Small intestine (tissue), 7 donors: ENCODE results near the gene AMBRA1. TPM values are rescaled to one million over a fixed set of nuclear protein-coding genes. Genes with fewer than 3 reads are reported as not detected.
A peak's percentile ranks its signal among the peaks of the same experiment; 100 is the strongest.
"Not testable (repeated sequence)": the region's sequence is repeated elsewhere in the genome, so short reads cannot be mapped to it uniquely, and the experiment has no call there.

Experiments
- DNase-seq, 2 donors: peaks; one replicate each; pipeline versions ENCODE4 v3.0.0 to v3.0.0-alpha.2; 2013
- FAIRE-seq: peaks from 2 replicates; lab custom pipeline; 2012; peaks lifted over from hg19 to GRCh38; lab: Jason Lieb, UNC
- H3K27ac ChIP-seq, 3 donors: one replicate each; pipeline ENCODE4 v1.5.1; 2013; ENCODE audit warnings: low read length in 2 of 3, mild to moderate bottlenecking in 2 of 3, control low read depth in 1 of 3, inconsistent platforms in 1 of 3, low read depth in 1 of 3, moderate library complexity in 1 of 3
- H3K27me3 ChIP-seq, 3 donors: one replicate each; pipeline ENCODE4 v1.6.1; 2013; ENCODE audit warnings: low read length in 3 of 3, inconsistent platforms in 1 of 3; ENCODE audit not compliant: control insufficient read depth in 3 of 3, insufficient read depth in 3 of 3
- H3K36me3 ChIP-seq, 3 donors: one replicate each; pipeline ENCODE4 v1.6.1; 2013; ENCODE audit warnings: low read length in 3 of 3, inconsistent platforms in 1 of 3, low read depth in 1 of 3, mild to moderate bottlenecking in 1 of 3, moderate library complexity in 1 of 3; ENCODE audit not compliant: control insufficient read depth in 3 of 3, insufficient read depth in 2 of 3
- H3K4me1 ChIP-seq, 3 donors: one replicate each; pipeline ENCODE4 v1.6.1; 2013; ENCODE audit warnings: low read length in 2 of 3, inconsistent platforms in 1 of 3, low read depth in 1 of 3, mild to moderate bottlenecking in 1 of 3, moderate library complexity in 1 of 3; ENCODE audit not compliant: control insufficient read depth in 3 of 3, insufficient read depth in 2 of 3
- H3K4me3 ChIP-seq, 3 donors: one replicate each; pipeline ENCODE4 v1.5.1; 2013; ENCODE audit warnings: low read length in 3 of 3, control low read depth in 1 of 3, inconsistent platforms in 1 of 3, low read depth in 1 of 3, mild to moderate bottlenecking in 1 of 3, moderate library complexity in 1 of 3
- H3K9me3 ChIP-seq, 2 donors: one replicate each; pipeline ENCODE4 v1.6.1; 2013; ENCODE audit warnings: low read depth in 1 of 2, low read length in 1 of 2; ENCODE audit not compliant: control insufficient read depth in 2 of 2, insufficient read depth in 1 of 2
- WGBS, 3 donors: extraction: QIAGEN DNeasy Blood & Tissue Kit; methylation state at CpG; one replicate each; pipeline ENCODE4 v1.1.7; 2013; 5-methylcytosine and 5-hydroxymethylcytosine counted together
- polyA plus RNA-seq, 4 donors: library from polyadenylated mRNA; stranded (reverse) in 3 of 4; unstranded in 1 of 4; fragments of 200-250 nt in 3 of 4; fragments of 120-200 nt in 1 of 4; gene quantifications; one replicate each; pipeline versions ENCODE4 v1.2.1 to v1.2.3, GENCODE V29; 2013
- donor health status: healthy with polysubstance abuse.
- donor health status: control.
- donor health status: control.
- donor health status: Bipolar disorder and iron deficiency.
- donor health status: healthy.

AMBRA1 gene
- polyA plus RNA-seq, 4 donors, result 7.8 to 22.2 (median 12.6) TPM

GRCh38 chr11:46521961-46522681 is 71.7 kb downstream of the AMBRA1 start:
- peak overlapping the region in 1 of 3 donors; percentile 27 for H3K27ac ChIP-seq
- FAIRE-seq (no peak), DNase-seq (no peak)
- peaks cover 0 to 3% of the 10 kb centered on the region in 2 donors for H3K9me3 ChIP-seq
- H3K27me3 ChIP-seq, result no peaks in the 10 kb centered on the region
- H3K36me3 ChIP-seq, result peaks cover 0 to 16% (median 0%) of the 10 kb centered on the region in 3 donors
- H3K4me3 ChIP-seq, result no peak overlapping the region
- WGBS, 3 donors, result 72 to 93% (median 90%) methylated on average over 4 of the region's 4 CpGs
- peaks cover 5 to 43% (median 7%) of the 10 kb centered on the region in 3 donors for H3K4me1 ChIP-seq

- WGBS, 3 donors, result 92 to 95% (median 95%) methylated on average over 8 of the region's 8 CpGs
- DNase-seq, result no peak
- Histone ChIP-seq H3K27ac (peak overlapping the region in 1 of 3 donors; percentile 30), H3K4me1 (peaks cover 5 to 35% (median 5%) of the 10 kb centered on the region in 3 donors), H3K4me3 (no peak overlapping the region), H3K27me3 (no peaks in the 10 kb centered on the region), H3K36me3 (peaks cover 0 to 16% (median 0%) of the 10 kb centered on the region in 3 donors), H3K9me3 (peaks cover 0 to 1% of the 10 kb centered on the region in 2 donors)
- FAIRE-seq, result no peak
Observed at GRCh38 chr11:46520971-46521745, 72.7 kb downstream of the AMBRA1 start.

GRCh38 chr11:46519351-46519750 is 74.5 kb downstream of the AMBRA1 start:
- H3K36me3 ChIP-seq, result peaks cover 0 to 5% (median 0%) of the 10 kb centered on the region in 3 donors
- H3K27me3 ChIP-seq, result no peaks in the 10 kb centered on the region
- no peak for DNase-seq
- H3K4me3 ChIP-seq, result no peak overlapping the region
- 28 to 63% (median 56%) methylated on average over 3 of the region's 3 CpGs for WGBS, 3 donors
- peaks cover 5 to 33% (median 5%) of the 10 kb centered on the region in 3 donors for H3K4me1 ChIP-seq
- H3K9me3 ChIP-seq, result no peaks in the 10 kb centered on the region
- no peak for FAIRE-seq
- H3K27ac ChIP-seq, result no peak overlapping the region

- not testable (repeated sequence) for H3K27ac ChIP-seq, FAIRE-seq, H3K9me3 ChIP-seq, H3K27me3 ChIP-seq, H3K4me3 ChIP-seq, H3K36me3 ChIP-seq, DNase-seq
- 91 to 94% (median 91%) methylated on average over 7 of the region's 7 CpGs for whole genome bisulfite sequencing, 3 donors
- H3K4me1 ChIP-seq, result peaks cover 5 to 29% (median 8%) of the 10 kb centered on the region in 3 donors
Observed at GRCh38 chr11:46518928-46519327, 74.9 kb downstream of the AMBRA1 start.

GRCh38 chr11:46514370-46514769 is 79.5 kb downstream of the AMBRA1 start:
- Histone ChIP-seq H3K9me3 (no peaks in the 10 kb centered on the region), H3K27me3 (no peaks in the 10 kb centered on the region), H3K27ac (no peak overlapping the region), H3K4me1 (peaks cover 2 to 5% (median 5%) of the 10 kb centered on the region in 3 donors), H3K4me3 (no peak overlapping the region), H3K36me3 (peaks cover 0 to 2% (median 0%) of the 10 kb centered on the region in 3 donors)
- FAIRE-seq, result no peak
- DNase-seq, result no peak
- WGBS, 3 donors, result 95 to 100% (median 95%) methylated on average over 1 of the region's 1 CpG

- 64 to 70% (median 65%) methylated on average over 3 of the region's 3 CpGs for WGBS, 3 donors
- Histone ChIP-seq H3K27me3 (no peaks in the 10 kb centered on the region), H3K4me1 (peaks cover 2 to 5% (median 3%) of the 10 kb centered on the region in 3 donors), H3K36me3 (peaks cover 0 to 2% (median 0%) of the 10 kb centered on the region in 3 donors), H3K4me3 (no peak overlapping the region), H3K9me3 (no peaks in the 10 kb centered on the region), H3K27ac (no peak overlapping the region)
- FAIRE-seq (no peak), DNase-seq (peak; percentile 20 to 36)
Observed at GRCh38 chr11:46513934-46514342, 79.9 kb downstream of the AMBRA1 start.

- peaks cover 5 to 11% (median 10%) of the 10 kb centered on the region in 3 donors for H3K36me3 ChIP-seq
- H3K27ac ChIP-seq, result no peak overlapping the region
- H3K4me3 ChIP-seq, result no peak overlapping the region
- 97 to 98% (median 97%) methylated on average over 5 of the region's 5 CpGs for WGBS, 3 donors
- no peaks in the 10 kb centered on the region for H3K9me3 ChIP-seq
- H3K4me1 ChIP-seq, result peaks cover 2 to 5% (median 3%) of the 10 kb centered on the region in 3 donors
- FAIRE-seq (no peak), DNase-seq (no peak)
- no peaks in the 10 kb centered on the region for H3K27me3 ChIP-seq
Observed at GRCh38 chr11:46512261-46512881, 81.5 kb downstream of the AMBRA1 start.

- DNase-seq (peak; percentile 58 to 63), FAIRE-seq (no peak)
- H3K4me1 ChIP-seq, result peaks cover 2 to 7% (median 5%) of the 10 kb centered on the region in 3 donors
- WGBS, 3 donors, result 22 to 61% (median 38%) methylated on average over 2 of the region's 2 CpGs
- peak overlapping the region in 2 of 3 donors; percentile 44 to 64 for H3K27ac ChIP-seq
- H3K27me3 ChIP-seq, result no peaks in the 10 kb centered on the region
- H3K36me3 ChIP-seq, result peaks cover 5 to 13% (median 10%) of the 10 kb centered on the region in 3 donors
- H3K4me3 ChIP-seq, result no peak overlapping the region
- no peaks in the 10 kb centered on the region for H3K9me3 ChIP-seq
Observed at GRCh38 chr11:46511342-46511741, 82.5 kb downstream of the AMBRA1 start.
